Smooth muscle cell (in vitro differentiated cells): ENCODE data around the gene RASGEF1C. TPM values are rescaled to one million over a fixed set of nuclear protein-coding genes. Genes with fewer than 3 reads are reported as not detected.

Source experiments
- DNase-seq: peaks from one replicate; lab custom pipeline; 2025; ENCODE audit not compliant: unreplicated experiment; lab: John Stamatoyannopoulos, UW
- H2AFZ ChIP-seq: fragments of 200-600 bp; sonication (generic); 2 replicates; pipeline ENCODE4 v1.6.0; 2016; ENCODE audit warnings: antibody characterized with exemption, low read depth, mild to moderate bottlenecking
- H3F3A ChIP-seq: fragments of 200-600 bp; sonication (generic); 2 replicates; pipeline ENCODE4 v1.6.0; 2017; ENCODE audit warnings: antibody characterized with exemption, low read depth
- H3K27ac ChIP-seq: fragments of 200-600 bp; sonication (generic); 2 replicates; pipeline ENCODE4 v1.5.1; 2016; ENCODE audit warnings: low read depth, mild to moderate bottlenecking
- H3K27me3 ChIP-seq: fragments of 200-600 bp; sonication (generic); 2 replicates; pipeline ENCODE4 v1.6.1; 2016; ENCODE audit warnings: low read depth, mild to moderate bottlenecking
- H3K36me3 ChIP-seq: fragments of 200-600 bp; sonication (generic); 2 replicates; pipeline ENCODE4 v1.5.1; 2016; ENCODE audit warnings: low read depth
- H3K4me1 ChIP-seq: fragments of 200-600 bp; sonication (generic); 2 replicates; pipeline ENCODE4 v1.5.1; 2016; ENCODE audit warnings: low read depth
- H3K4me2 ChIP-seq: fragments of 200-600 bp; sonication (generic); 2 replicates; pipeline ENCODE4 v1.6.0; 2016; ENCODE audit warnings: mild to moderate bottlenecking
- H3K4me3 ChIP-seq: fragments of 200-600 bp; sonication (generic); 2 replicates; pipeline ENCODE4 v1.5.1; 2016; ENCODE audit warnings: mild to moderate bottlenecking
- H3K79me2 ChIP-seq: fragments of 200-600 bp; sonication (generic); 2 replicates; pipeline ENCODE4 v1.6.0; 2016; ENCODE audit warnings: low read depth, mild to moderate bottlenecking
- H3K9ac ChIP-seq: fragments of 200-600 bp; sonication (generic); 2 replicates; pipeline ENCODE4 v1.6.0; 2016; ENCODE audit warnings: low read depth
- H3K9me3 ChIP-seq: fragments of 200-600 bp; sonication (generic); replicated peaks from 2 replicates; pipeline ENCODE4 v1.5.1; 2016; ENCODE audit warnings: low read depth
- H4K20me1 ChIP-seq: fragments of 200-600 bp; sonication (generic); 2 replicates; pipeline ENCODE4 v1.6.0; 2016; ENCODE audit warnings: low read depth
- CTCF ChIP-seq: fragments of 200-600 bp; sonication (generic); IDR thresholded peaks from 2 replicates; pipeline ENCODE4 v1.5.1; 2017; ENCODE audit warnings: borderline replicate concordance, mild to moderate bottlenecking, antibody characterized with exemption; ENCODE audit not compliant: insufficient read depth, poor library complexity, severe bottlenecking
- WGBS: methylation state at CpG from one replicate; pipeline ENCODE4 v1.1.7; 2016; ENCODE audit warnings: low lambda C conversion rate; 5-methylcytosine and 5-hydroxymethylcytosine counted together
- polyA plus RNA-seq: library from polyadenylated mRNA; unstranded; fragments of >200 nt; fragmentation: Nextera tagmentation; extraction: Ambion mirVana; gene quantifications from 2 replicates; pipeline ENCODE4 v1.2.1, GENCODE V29; 2016
- total RNA-seq: library from RNA; depleted of rRNA; stranded (reverse); fragments of >200 nt; gene quantifications from 2 replicates; pipeline ENCODE4 v1.2.3, GENCODE V29; 2014

RASGEF1C gene
- total and polyA plus RNA-seq, 2 experiments from 2014 or later = 0.14 TPM; not detected in 1

- peaks cover 66% of the 10 kb centered on the region for H3K79me2 ChIP-seq
- peak overlapping the region; percentile 66 for H3K27ac ChIP-seq
- DNase-seq = no peak
- H3K27me3 ChIP-seq = no peaks in the 10 kb centered on the region
- H4K20me1 ChIP-seq = peaks cover 91% of the 10 kb centered on the region
- no peak overlapping the region for H3K4me2 ChIP-seq
- H3K36me3 ChIP-seq = no peaks in the 10 kb centered on the region
- no peaks in the 10 kb centered on the region for H3K9me3 ChIP-seq
- no peaks in the 10 kb centered on the region for H3F3A ChIP-seq
- TF ChIP-seq CTCF = no peak
- H3K4me3 ChIP-seq = no peak overlapping the region
- H3K9ac ChIP-seq = no peak overlapping the region
- no peak overlapping the region for H2AFZ ChIP-seq
- H3K4me1 ChIP-seq = peaks cover 18% of the 10 kb centered on the region
- 92% methylated on average over 1 of the region's 1 CpG for WGBS
These were observed 152.9 kb downstream of the RASGEF1C start for GRCh38 chr5:180056153-180056552.

- Histone ChIP-seq H3F3A (no peaks in the 10 kb centered on the region), H3K79me2 (peaks cover 54% of the 10 kb centered on the region), H3K4me3 (no peak overlapping the region), H3K27ac (no peak overlapping the region), H3K9ac (no peak overlapping the region), H3K4me1 (peaks cover 18% of the 10 kb centered on the region), H3K4me2 (no peak overlapping the region), H2AFZ (no peak overlapping the region), H3K9me3 (no peaks in the 10 kb centered on the region), H3K36me3 (no peaks in the 10 kb centered on the region), H3K27me3 (no peaks in the 10 kb centered on the region), H4K20me1 (peaks cover 94% of the 10 kb centered on the region)
- WGBS = 91% methylated on average over 6 of the region's 6 CpGs
- TF ChIP-seq CTCF = no peak
- DNase-seq = no peak
These were observed 154.8 kb downstream of the RASGEF1C start for GRCh38 chr5:180054226-180054625.

- Histone ChIP-seq H3K36me3 (no peaks in the 10 kb centered on the region), H3K27me3 (no peaks in the 10 kb centered on the region), H2AFZ (no peak overlapping the region), H3K9me3 (no peaks in the 10 kb centered on the region), H4K20me1 (peaks cover 94% of the 10 kb centered on the region), H3K27ac (no peak overlapping the region), H3K4me1 (peaks cover 18% of the 10 kb centered on the region), H3K79me2 (peaks cover 49% of the 10 kb centered on the region), H3K4me3 (no peak overlapping the region), H3F3A (no peaks in the 10 kb centered on the region), H3K4me2 (no peak overlapping the region), H3K9ac (no peak overlapping the region)
- TF ChIP-seq CTCF = no peak
- no peak for DNase-seq
- WGBS = 91% methylated on average over 8 of the region's 8 CpGs
These were observed 155.9 kb downstream of the RASGEF1C start for GRCh38 chr5:180053061-180053602.

GRCh38 chr5:180052211-180052818 is 156.7 kb downstream of the RASGEF1C start:
- H3K9ac ChIP-seq = no peak overlapping the region
- H3K9me3 ChIP-seq = no peaks in the 10 kb centered on the region
- no peak overlapping the region for H2AFZ ChIP-seq
- no peak overlapping the region for H3K27ac ChIP-seq
- H3K4me3 ChIP-seq = no peak overlapping the region
- no peaks in the 10 kb centered on the region for H3K27me3 ChIP-seq
- H3K36me3 ChIP-seq = no peaks in the 10 kb centered on the region
- H3F3A ChIP-seq = no peaks in the 10 kb centered on the region
- peaks cover 94% of the 10 kb centered on the region for H4K20me1 ChIP-seq
- no peak for TF ChIP-seq CTCF
- peaks cover 47% of the 10 kb centered on the region for H3K79me2 ChIP-seq
- DNase-seq = no peak
- H3K4me1 ChIP-seq = peaks cover 18% of the 10 kb centered on the region
- 85% methylated on average over 5 of the region's 5 CpGs for WGBS
- H3K4me2 ChIP-seq = no peak overlapping the region
